DND-41 (cell line): ENCODE results near the gene MTPN.

ENCODE experiments used
- ATAC-seq: fragments of 200-7000 bp; cut with Tn5 transposase; 3 replicates; pipeline ENCODE4 v1.9.1; 2021; ENCODE audit warnings: low read depth; ENCODE audit not compliant: insufficient read depth
- DNase-seq: peaks from one replicate; pipeline ENCODE4 v3.0.0-alpha.2; 2020
- H2AFZ ChIP-seq: 2 replicates; pipeline ENCODE4 v1.6.0; 2012; ENCODE audit warnings: low read depth, low read length
- H3K27ac ChIP-seq: 2 replicates; pipeline ENCODE4 v1.5.1; 2012; ENCODE audit warnings: low read length, inconsistent platforms
- H3K27me3 ChIP-seq: fragments of 200-600 bp; sonication (generic); 2 replicates; pipeline ENCODE4 v1.6.0; 2012; ENCODE audit warnings: low read length, mild to moderate bottlenecking, inconsistent platforms; ENCODE audit not compliant: insufficient read depth, poor library complexity
- H3K36me3 ChIP-seq: 2 replicates; pipeline ENCODE4 v1.5.1; 2012; ENCODE audit warnings: low read length, inconsistent platforms; ENCODE audit not compliant: insufficient read depth
- H3K4me1 ChIP-seq: 2 replicates; pipeline ENCODE4 v1.5.1; 2012; ENCODE audit warnings: mild to moderate bottlenecking, low read length; ENCODE audit not compliant: insufficient read depth
- H3K4me2 ChIP-seq: 2 replicates; pipeline ENCODE4 v1.6.0; 2012; ENCODE audit warnings: mild to moderate bottlenecking, moderate library complexity, low read length, inconsistent platforms; ENCODE audit not compliant: insufficient read depth
- H3K4me3 ChIP-seq, 2 experiments: fragments of 200-600 bp in 1 of 2; shearing (Covaris generic) in 1 of 2; 2 replicates each; pipeline ENCODE4 v1.5.1; 2012 to 2016; ENCODE audit warnings: inconsistent platforms in 2 of 2, low read length in 2 of 2, mild to moderate bottlenecking in 2 of 2, low read depth in 1 of 2, moderate library complexity in 1 of 2
- H3K79me2 ChIP-seq: 2 replicates; pipeline ENCODE4 v1.6.0; 2012; ENCODE audit warnings: low read length, inconsistent platforms; ENCODE audit not compliant: insufficient read depth
- H3K9ac ChIP-seq: 2 replicates; pipeline ENCODE4 v1.6.0; 2012; ENCODE audit warnings: low read depth, mild to moderate bottlenecking, inconsistent platforms, low read length, moderate library complexity
- H3K9me3 ChIP-seq: 2 replicates; pipeline ENCODE4 v1.5.1; 2012; ENCODE audit warnings: low read length, moderate library complexity, mild to moderate bottlenecking, inconsistent platforms; ENCODE audit not compliant: insufficient read depth, severe bottlenecking
- H4K20me1 ChIP-seq: 2 replicates; pipeline ENCODE4 v1.6.0; 2012; ENCODE audit warnings: low read length; ENCODE audit not compliant: insufficient read depth
- CTCF ChIP-seq: IDR thresholded peaks from 2 replicates; pipeline ENCODE4 v1.5.1; 2012; ENCODE audit warnings: borderline replicate concordance, low read length, moderate library complexity, mild to moderate bottlenecking; ENCODE audit not compliant: poor library complexity, severe bottlenecking; ENCODE audit errors: extremely low read depth
- EZH2 ChIP-seq: IDR thresholded peaks from 3 replicates; pipeline ENCODE4 v1.6.1; 2012; ENCODE audit warnings: borderline replicate concordance, low read depth, mild to moderate bottlenecking, moderate library complexity, low read length, inconsistent platforms; ENCODE audit not compliant: severe bottlenecking

MTPN gene

GRCh38 chr7:135994466-135995205 is 17.5 kb upstream of the MTPN start:
- H3K4me2 ChIP-seq: no peak overlapping the region
- TF ChIP-seq EZH2: no peak
- TF ChIP-seq CTCF: no peak
- DNase-seq (no peak), ATAC-seq (no peak)
- H3K27ac ChIP-seq: no peak overlapping the region
- H2AFZ ChIP-seq: no peak overlapping the region
- no peaks in the 10 kb centered on the region for H3K79me2 ChIP-seq
- H3K9ac ChIP-seq: no peak overlapping the region
- H3K36me3 ChIP-seq: no peaks in the 10 kb centered on the region
- no peaks in the 10 kb centered on the region for H3K9me3 ChIP-seq
- H4K20me1 ChIP-seq: no peaks in the 10 kb centered on the region
- peaks cover 5% of the 10 kb centered on the region; the same call in 1 of the 2 replicates for H3K4me1 ChIP-seq
- no peaks in the 10 kb centered on the region for H3K27me3 ChIP-seq
- no peak overlapping the region for H3K4me3 ChIP-seq

GRCh38 chr7:135993950-135994349 is 16.8 kb upstream of the MTPN start:
- Histone ChIP-seq H3K4me2 (no peak overlapping the region), H3K9me3 (no peaks in the 10 kb centered on the region), H3K27me3 (no peaks in the 10 kb centered on the region), H3K4me3 (no peak overlapping the region), H3K79me2 (no peaks in the 10 kb centered on the region), H3K36me3 (no peaks in the 10 kb centered on the region), H3K9ac (no peak overlapping the region), H3K27ac (no peak overlapping the region), H2AFZ (no peak overlapping the region), H3K4me1 (peaks cover 5% of the 10 kb centered on the region; the same call in 1 of the 2 replicates), H4K20me1 (no peaks in the 10 kb centered on the region)
- no peak for TF ChIP-seq EZH2
- no peak for TF ChIP-seq CTCF
- ATAC-seq (peak; percentile 60), DNase-seq (no peak)

GRCh38 chr7:135991906-135992305 is 14.7 kb upstream of the MTPN start:
- H3K27me3 ChIP-seq: no peaks in the 10 kb centered on the region
- TF ChIP-seq EZH2 (no peak), CTCF (no peak)
- no peaks in the 10 kb centered on the region for H3K36me3 ChIP-seq
- no peak overlapping the region for H3K4me3 ChIP-seq
- H4K20me1 ChIP-seq: no peaks in the 10 kb centered on the region
- H3K9ac ChIP-seq: no peak overlapping the region
- no peak for DNase-seq
- no peak overlapping the region for H2AFZ ChIP-seq
- H3K9me3 ChIP-seq: no peaks in the 10 kb centered on the region
- H3K27ac ChIP-seq: no peak overlapping the region
- no peaks in the 10 kb centered on the region for H3K79me2 ChIP-seq
- H3K4me2 ChIP-seq: no peak overlapping the region
- ATAC-seq: no peak
- H3K4me1 ChIP-seq: peaks cover 5% of the 10 kb centered on the region; the same call in 1 of the 2 replicates
